Naive thymus-derived CD4-positive, alpha-beta T cell (primary cell): ENCODE results near the gene FER. TPM values are rescaled to one million over a fixed set of nuclear protein-coding genes. Genes with fewer than 3 reads are reported as not detected.
A peak's percentile ranks its signal among the peaks of the same experiment; 100 is the strongest.

Source experiments
- ATAC-seq: fragments of 150-1000 bp; cut with Tn5 transposase; 2 replicates; pipeline ENCODE4 v1.10.0; 2021; ENCODE audit warnings: mild to moderate bottlenecking, moderate library complexity
- CTCF ChIA-PET: fragments of 350-600 bp; sonication (Branson Sonifier 250); formaldehyde crosslinking; loops from one replicate; lab custom pipeline; 2021; ENCODE audit warnings: antibody characterized with exemption; lab: Charles Lee
- POLR2A ChIA-PET: fragments of 350-600 bp; sonication (Branson Sonifier 250); formaldehyde crosslinking; loops from one replicate; lab custom pipeline; 2021; ENCODE audit warnings: antibody characterized with exemption, inconsistent platforms; lab: Charles Lee
- DNase-seq, 9 donors: peaks; one replicate each; pipeline versions ENCODE4 v3.0.0 to v3.0.0-alpha.2; 2020 to 2022; ENCODE audit warnings: mixed read lengths in 1 of 9
- H3K27ac ChIP-seq: one replicate; pipeline ENCODE4 v1.7.0; 2013; ENCODE audit warnings: mild to moderate bottlenecking, low read depth, low read length, moderate library complexity
- H3K27me3 ChIP-seq, 2 donors: one replicate each; pipeline ENCODE4 v1.7.0; 2013; ENCODE audit warnings: low read length in 2 of 2, mild to moderate bottlenecking in 2 of 2, moderate library complexity in 2 of 2; ENCODE audit not compliant: control insufficient read depth in 2 of 2, insufficient read depth in 2 of 2
- H3K36me3 ChIP-seq, 3 experiments: 1 replicate in 2 of 3; 2 replicates in 1 of 3; pipeline ENCODE4 v1.7.0; 2013; ENCODE audit warnings: low read length in 3 of 3, mild to moderate bottlenecking in 3 of 3, moderate library complexity in 1 of 3; ENCODE audit not compliant: insufficient read depth in 3 of 3, control insufficient read depth in 2 of 3
- H3K4me1 ChIP-seq, 2 donors: one replicate each; pipeline ENCODE4 v1.7.0; 2013; ENCODE audit warnings: low read length in 2 of 2, mild to moderate bottlenecking in 2 of 2, moderate library complexity in 1 of 2; ENCODE audit not compliant: control insufficient read depth in 2 of 2, insufficient read depth in 2 of 2
- H3K4me3 ChIP-seq: 2 replicates; pipeline ENCODE4 v1.7.0; 2013; ENCODE audit warnings: mild to moderate bottlenecking, low read length
- H3K9me3 ChIP-seq, 3 experiments: 1 replicate in 2 of 3; 2 replicates in 1 of 3; pipeline ENCODE4 v1.7.0; 2013; ENCODE audit warnings: low read length in 3 of 3; ENCODE audit not compliant: control insufficient read depth in 2 of 3
- H3K27ac Mint-ChIP-seq, 9 donors: one replicate each; pipeline ENCODE4 v1.8.0; 2020 to 2022; ENCODE audit warnings: mixed read lengths in 9 of 9, mild to moderate bottlenecking in 8 of 9, moderate library complexity in 5 of 9, inconsistent platforms in 2 of 9
- H3K27me3 Mint-ChIP-seq, 5 donors: one replicate each; pipeline ENCODE4 v1.8.0; 2021 to 2022; ENCODE audit warnings: mixed read lengths in 5 of 5, mild to moderate bottlenecking in 1 of 5
- H3K36me3 Mint-ChIP-seq, 5 donors: one replicate each; pipeline ENCODE4 v1.8.0; 2020 to 2022; ENCODE audit warnings: mixed read lengths in 5 of 5, mild to moderate bottlenecking in 3 of 5, inconsistent platforms in 1 of 5
- H3K4me1 Mint-ChIP-seq, 7 donors: one replicate each; pipeline ENCODE4 v1.8.0; 2020 to 2022; ENCODE audit warnings: mixed read lengths in 7 of 7, mild to moderate bottlenecking in 3 of 7, inconsistent platforms in 1 of 7
- H3K4me3 Mint-ChIP-seq, 10 donors: one replicate each; pipeline ENCODE4 v1.8.0; 2020 to 2022; ENCODE audit warnings: mild to moderate bottlenecking in 10 of 10, mixed read lengths in 10 of 10, moderate library complexity in 6 of 10, inconsistent platforms in 2 of 10
- H3K9me3 Mint-ChIP-seq, 11 donors: one replicate each; pipeline ENCODE4 v1.8.0; 2020 to 2022; ENCODE audit warnings: mixed read lengths in 11 of 11, mild to moderate bottlenecking in 4 of 11, inconsistent platforms in 1 of 11, moderate library complexity in 1 of 11
- intact Hi-C, 2 donors: fragments of 100-400 bp; cut with micrococcal nuclease; formaldehyde crosslinking; loops; one replicate each; pipeline ENCODE4 v1.15.1; 2023
- polyA plus RNA-seq, 2 donors: library from polyadenylated mRNA; unstranded; fragments of 300-500 nt; fragmentation: Illumina TruSeq; gene quantifications; one replicate each; pipeline ENCODE4 v1.2.3, GENCODE V29; 2021
- total RNA-seq, 6 experiments: library from RNA in 5 of 6; stranded (reverse) in 5 of 6; gene quantifications; 1 replicate in 5 of 6; 2 replicates in 1 of 6; pipeline ENCODE4 v1.2.3 and lab custom pipeline; 2021 to 2026

Gene FER
- total and polyA plus RNA-seq, 7 experiments from 2014 or later: 2.7 to 17.6 (median 13.8) TPM

DNA sequence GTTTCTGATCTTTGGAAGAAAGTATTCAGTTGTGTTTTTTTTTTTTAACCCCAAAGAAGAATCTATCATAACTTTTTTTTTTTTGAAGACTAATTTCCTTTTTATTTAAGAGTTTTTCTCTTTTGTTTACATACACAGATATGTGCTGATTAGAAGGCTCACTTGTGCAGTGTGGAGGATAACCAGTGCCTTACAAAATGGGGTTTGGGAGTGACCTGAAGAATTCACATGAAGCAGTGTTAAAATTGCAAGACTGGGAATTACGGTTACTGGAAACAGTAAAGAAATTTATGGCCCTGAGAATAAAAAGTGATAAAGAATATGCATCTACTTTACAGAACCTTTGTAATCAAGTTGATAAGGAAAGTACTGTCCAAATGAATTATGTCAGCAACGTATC lies 50.3 kb downstream of the FER start:
- Histone ChIP-seq H3K27me3 (no peaks in the 10 kb centered on the region), H3K9me3 (no peaks in the 10 kb centered on the region), H3K27ac (no peak overlapping the region), H3K4me3 (no peak overlapping the region), H3K4me1 (no peaks in the 10 kb centered on the region), H3K36me3 (peaks cover 0 to 3% (median 0%) of the 10 kb centered on the region in 3 experiments)
- ChIA-PET POLR2A (no interaction called here), CTCF (no interaction called here)
- Mint-ChIP-seq H3K9me3 (peaks cover 0 to 17% (median 5%) of the 10 kb centered on the region in 11 donors), H3K4me3 (no peak overlapping the region), H3K27ac (no peak overlapping the region), H3K4me1 (peaks cover 0 to 4% (median 0%) of the 10 kb centered on the region in 7 donors), H3K36me3 (peaks cover 0 to 73% (median 52%) of the 10 kb centered on the region in 5 donors), H3K27me3 (no peaks in the 10 kb centered on the region)
- DNase-seq: no peak
- intact Hi-C loops: no loop called here
- no peak for ATAC-seq

DNA sequence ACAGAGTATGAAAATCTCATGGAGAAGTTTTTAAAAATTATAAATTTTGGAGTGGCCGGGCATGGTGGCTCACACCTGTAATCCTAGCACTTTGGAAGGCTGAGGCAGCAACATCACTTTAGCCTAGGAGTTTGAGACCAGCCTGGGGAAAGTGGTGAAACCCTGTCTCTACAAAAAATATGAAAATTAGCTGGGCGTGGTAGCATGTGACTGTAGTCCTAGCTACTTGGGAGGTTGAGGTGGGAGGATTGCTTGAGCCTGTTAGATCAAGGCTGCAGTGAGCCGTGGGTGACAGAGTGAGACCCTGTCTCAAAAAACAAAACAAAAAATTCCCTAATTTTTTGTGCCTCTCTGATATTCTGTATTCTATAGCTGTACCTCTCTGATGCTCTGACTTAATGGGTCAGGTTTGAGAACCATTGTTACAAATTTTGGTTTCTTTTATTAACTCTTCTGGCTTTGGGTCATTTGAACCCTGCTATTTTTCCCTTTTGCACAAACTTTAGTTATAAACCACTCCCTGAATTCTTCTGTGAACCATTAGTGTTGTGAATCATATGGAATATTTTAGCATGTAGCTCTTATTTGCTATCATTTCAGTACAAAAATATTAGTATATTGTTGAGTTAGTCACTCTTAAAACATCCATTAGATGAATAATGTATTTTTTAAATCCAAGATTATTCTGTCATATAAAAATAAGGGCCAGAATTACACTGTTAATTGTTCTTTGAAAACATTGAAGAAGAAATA lies 51.0 kb downstream of the FER start:
- ChIA-PET CTCF (no interaction called here), POLR2A (no interaction called here)
- Mint-ChIP-seq H3K9me3 (peaks cover 0 to 21% (median 9%) of the 10 kb centered on the region in 11 donors), H3K27ac (no peak overlapping the region), H3K4me3 (no peak overlapping the region), H3K36me3 (peaks cover 0 to 78% (median 52%) of the 10 kb centered on the region in 5 donors), H3K4me1 (peaks cover 0 to 5% (median 0%) of the 10 kb centered on the region in 7 donors), H3K27me3 (no peaks in the 10 kb centered on the region)
- ATAC-seq (no peak), DNase-seq (no peak)
- Histone ChIP-seq H3K9me3 (peaks cover 0 to 3% (median 0%) of the 10 kb centered on the region in 3 experiments), H3K4me1 (no peaks in the 10 kb centered on the region), H3K27ac (no peak overlapping the region), H3K4me3 (no peak overlapping the region), H3K27me3 (no peaks in the 10 kb centered on the region), H3K36me3 (peaks cover 0 to 3% (median 0%) of the 10 kb centered on the region in 3 experiments)
- intact Hi-C loops: no loop called here

DNA sequence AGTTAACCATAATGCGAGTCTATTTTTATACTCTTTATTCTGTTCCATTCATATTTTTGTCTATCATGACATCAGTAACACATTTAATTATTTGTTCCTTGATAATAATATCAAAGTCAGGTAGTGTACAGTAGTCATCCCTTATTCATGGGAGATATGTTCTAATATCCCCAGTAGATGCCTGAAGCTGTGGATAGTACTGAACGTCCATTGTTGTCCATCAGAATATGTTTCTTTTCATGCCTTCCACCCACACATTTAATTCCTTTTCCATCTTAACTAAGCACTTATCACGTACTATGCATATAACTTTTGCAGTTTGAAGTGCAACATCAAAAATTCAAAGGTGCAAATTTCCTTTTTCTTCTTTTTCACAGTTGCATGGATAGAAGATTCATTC lies 53.6 kb downstream of the FER start:
- no peak for DNase-seq
- H3K9me3 ChIP-seq: peaks cover 0 to 4% (median 0%) of the 10 kb centered on the region in 3 experiments
- no peak for ATAC-seq
- no peak overlapping the region for H3K4me3 ChIP-seq
- Mint-ChIP-seq H3K27me3 (no peaks in the 10 kb centered on the region), H3K36me3 (peaks cover 0 to 74% (median 61%) of the 10 kb centered on the region in 5 donors), H3K9me3 (peaks cover 0 to 32% (median 19%) of the 10 kb centered on the region in 11 donors), H3K4me3 (no peak overlapping the region), H3K4me1 (peaks cover 0 to 5% (median 0%) of the 10 kb centered on the region in 7 donors), H3K27ac (no peak overlapping the region)
- POLR2A ChIA-PET: no interaction called here
- no peak overlapping the region for H3K27ac ChIP-seq
- CTCF ChIA-PET: no interaction called here
- intact Hi-C loops: no loop called here
- peaks cover 0 to 3% (median 0%) of the 10 kb centered on the region in 3 experiments for H3K36me3 ChIP-seq
- no peaks in the 10 kb centered on the region for H3K27me3 ChIP-seq
- H3K4me1 ChIP-seq: no peaks in the 10 kb centered on the region

DNA sequence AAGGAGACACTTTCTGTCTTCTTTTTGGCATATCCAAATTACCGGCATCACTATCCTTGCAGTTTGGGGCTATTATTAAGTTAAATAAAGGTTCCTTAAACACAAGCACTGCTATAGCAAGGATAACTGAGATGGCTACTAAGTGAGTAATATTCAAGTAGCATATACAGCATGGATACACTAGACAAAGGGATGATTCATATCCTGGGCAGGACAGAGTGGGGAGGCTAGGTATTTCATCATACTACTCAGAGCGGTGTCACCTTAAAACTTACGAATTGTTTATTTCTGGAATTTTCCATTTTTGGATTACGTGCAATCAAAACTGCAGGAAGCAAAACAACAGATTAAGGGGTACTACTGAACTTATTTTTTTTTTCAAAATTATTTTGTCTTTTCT lies 54.1 kb downstream of the FER start:
- ATAC-seq (peak; percentile 70), DNase-seq (no peak)
- intact Hi-C loops: no loop called here
- H3K9me3 ChIP-seq: peaks cover 0 to 4% (median 0%) of the 10 kb centered on the region in 3 experiments
- POLR2A ChIA-PET: no interaction called here
- CTCF ChIA-PET: no interaction called here
- H3K4me3 ChIP-seq: no peak overlapping the region
- H3K4me1 ChIP-seq: no peaks in the 10 kb centered on the region
- Mint-ChIP-seq H3K4me1 (peaks cover 0 to 5% (median 2%) of the 10 kb centered on the region in 7 donors), H3K27ac (no peak overlapping the region), H3K36me3 (peaks cover 0 to 78% (median 65%) of the 10 kb centered on the region in 5 donors), H3K27me3 (no peaks in the 10 kb centered on the region), H3K9me3 (peaks cover 0 to 36% (median 19%) of the 10 kb centered on the region in 11 donors), H3K4me3 (no peak overlapping the region)
- H3K27ac ChIP-seq: no peak overlapping the region
- peaks cover 0 to 3% (median 0%) of the 10 kb centered on the region in 3 experiments for H3K36me3 ChIP-seq
- H3K27me3 ChIP-seq: no peaks in the 10 kb centered on the region

DNA sequence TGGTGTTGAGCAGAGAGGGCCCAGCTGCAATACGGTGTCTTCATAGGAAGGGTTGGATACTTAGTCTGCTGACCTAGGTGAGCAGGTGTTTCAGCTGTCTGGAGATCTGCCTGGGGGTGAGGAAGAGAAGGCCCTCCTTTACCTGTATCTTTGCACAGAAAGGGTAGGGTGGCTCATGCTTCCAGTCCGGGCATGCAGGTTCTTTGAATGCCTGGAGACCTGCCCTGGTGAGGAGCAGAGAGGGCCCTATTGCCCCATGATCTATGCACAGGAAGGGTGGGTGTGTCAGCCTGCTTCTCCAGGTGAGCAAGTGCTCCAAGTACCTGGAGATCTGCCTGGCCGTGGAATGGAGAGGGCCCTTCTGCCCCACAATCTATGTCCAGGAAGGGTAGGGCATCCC lies 63.0 kb downstream of the FER start:
- H3K27ac ChIP-seq: no peak overlapping the region
- no peaks in the 10 kb centered on the region for H3K27me3 ChIP-seq
- no peaks in the 10 kb centered on the region for H3K36me3 ChIP-seq
- Mint-ChIP-seq H3K27me3 (no peaks in the 10 kb centered on the region), H3K9me3 (peaks cover 0 to 44% (median 16%) of the 10 kb centered on the region in 11 donors), H3K36me3 (peaks cover 0 to 41% (median 26%) of the 10 kb centered on the region in 5 donors), H3K27ac (no peak overlapping the region), H3K4me1 (peaks cover 0 to 14% (median 3%) of the 10 kb centered on the region in 7 donors), H3K4me3 (no peak overlapping the region)
- ChIA-PET POLR2A (no interaction called here), CTCF (no interaction called here)
- no peaks in the 10 kb centered on the region for H3K9me3 ChIP-seq
- no peaks in the 10 kb centered on the region for H3K4me1 ChIP-seq
- DNase-seq: no peak
- ATAC-seq: no peak
- H3K4me3 ChIP-seq: no peak overlapping the region
- intact Hi-C loops: no loop called here

DNA sequence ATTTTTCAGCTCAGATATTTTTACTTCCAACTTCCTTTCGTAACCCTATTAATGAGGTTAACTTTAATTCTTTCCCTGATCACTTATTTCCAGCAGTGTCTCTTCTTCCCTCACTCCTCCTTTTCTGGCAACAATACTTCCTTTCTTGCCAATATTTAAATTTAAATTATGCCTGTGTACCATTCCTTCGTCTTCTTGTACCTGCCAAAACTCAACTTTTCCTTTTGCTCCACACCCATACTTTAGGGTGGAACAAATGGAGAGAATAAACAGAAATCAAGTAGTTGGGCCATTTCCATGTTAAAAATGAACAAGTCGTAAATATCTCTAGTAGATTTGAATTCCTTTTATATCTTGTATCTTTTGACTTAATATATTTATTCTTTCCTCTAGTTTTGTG lies 66.0 kb downstream of the FER start:
- Mint-ChIP-seq H3K9me3 (peaks cover 0 to 21% (median 3%) of the 10 kb centered on the region in 11 donors), H3K27me3 (no peaks in the 10 kb centered on the region), H3K36me3 (peaks cover 0 to 24% (median 10%) of the 10 kb centered on the region in 5 donors), H3K4me1 (peaks cover 0 to 11% (median 3%) of the 10 kb centered on the region in 7 donors), H3K27ac (no peak overlapping the region), H3K4me3 (no peak overlapping the region)
- Histone ChIP-seq H3K4me1 (no peaks in the 10 kb centered on the region), H3K4me3 (no peak overlapping the region), H3K27ac (no peak overlapping the region), H3K9me3 (no peaks in the 10 kb centered on the region), H3K27me3 (no peaks in the 10 kb centered on the region), H3K36me3 (no peaks in the 10 kb centered on the region)
- POLR2A ChIA-PET: no interaction called here
- CTCF ChIA-PET: no interaction called here
- intact Hi-C loops: no loop called here
- ATAC-seq (no peak), DNase-seq (no peak)
